DND-41 (cell line): ENCODE measurements around the gene PIAS1.

Experiments
- EZH2 ChIP-seq: IDR thresholded peaks from 3 replicates; pipeline ENCODE4 v1.6.1; 2012; ENCODE audit warnings: borderline replicate concordance, low read depth, mild to moderate bottlenecking, moderate library complexity, low read length, inconsistent platforms; ENCODE audit not compliant: severe bottlenecking
- TF ChIP-seq, protein P1 (sequence below): IDR thresholded peaks from 2 replicates; pipeline ENCODE4 v1.5.1; 2012; ENCODE audit warnings: borderline replicate concordance, low read length, moderate library complexity, mild to moderate bottlenecking; ENCODE audit not compliant: poor library complexity, severe bottlenecking; ENCODE audit errors: extremely low read depth

DNA sequence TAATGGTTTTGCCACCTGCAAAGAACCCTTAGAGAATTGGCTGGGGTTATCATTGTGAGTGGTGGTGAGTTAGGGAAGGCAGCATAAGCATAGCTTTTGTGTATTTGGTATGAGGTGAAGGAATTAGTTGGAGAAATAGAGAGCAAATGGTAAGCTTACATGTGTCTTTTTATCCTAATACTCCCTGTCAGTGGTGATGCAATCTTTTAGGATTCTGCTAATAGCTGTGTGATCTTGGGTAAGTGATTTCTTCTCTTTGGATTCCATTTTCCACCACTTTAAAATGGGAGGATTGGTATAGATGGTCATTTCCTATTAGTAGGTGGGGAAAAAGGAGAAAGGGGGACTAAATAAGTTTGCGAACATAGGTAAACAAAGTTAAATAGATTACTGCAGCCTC is 30.9 kb downstream of the PIAS1 start:
- TF ChIP-seq, protein P1, sequence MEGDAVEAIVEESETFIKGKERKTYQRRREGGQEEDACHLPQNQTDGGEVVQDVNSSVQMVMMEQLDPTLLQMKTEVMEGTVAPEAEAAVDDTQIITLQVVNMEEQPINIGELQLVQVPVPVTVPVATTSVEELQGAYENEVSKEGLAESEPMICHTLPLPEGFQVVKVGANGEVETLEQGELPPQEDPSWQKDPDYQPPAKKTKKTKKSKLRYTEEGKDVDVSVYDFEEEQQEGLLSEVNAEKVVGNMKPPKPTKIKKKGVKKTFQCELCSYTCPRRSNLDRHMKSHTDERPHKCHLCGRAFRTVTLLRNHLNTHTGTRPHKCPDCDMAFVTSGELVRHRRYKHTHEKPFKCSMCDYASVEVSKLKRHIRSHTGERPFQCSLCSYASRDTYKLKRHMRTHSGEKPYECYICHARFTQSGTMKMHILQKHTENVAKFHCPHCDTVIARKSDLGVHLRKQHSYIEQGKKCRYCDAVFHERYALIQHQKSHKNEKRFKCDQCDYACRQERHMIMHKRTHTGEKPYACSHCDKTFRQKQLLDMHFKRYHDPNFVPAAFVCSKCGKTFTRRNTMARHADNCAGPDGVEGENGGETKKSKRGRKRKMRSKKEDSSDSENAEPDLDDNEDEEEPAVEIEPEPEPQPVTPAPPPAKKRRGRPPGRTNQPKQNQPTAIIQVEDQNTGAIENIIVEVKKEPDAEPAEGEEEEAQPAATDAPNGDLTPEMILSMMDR, result no peak
- no peak for TF ChIP-seq EZH2
